IMR-90 (cell line): ENCODE measurements around the gene ATP4B. TPM values are rescaled to one million over a fixed set of nuclear protein-coding genes. Genes with fewer than 3 reads are reported as not detected.

Experiments used
- ATAC-seq: fragments of 200-7000 bp; cut with Tn5 transposase; 2 replicates; pipeline ENCODE4 v1.9.1; 2020; ENCODE audit warnings: low read depth, mild to moderate bottlenecking, moderate library complexity
- BruUV-seq: library from RNA; stranded (reverse); fragments of 400-500 nt; replicated peaks from 2 replicates; lab custom pipeline; 2021; lab: Mats Ljungman, UMichigan
- CTCF ChIA-PET: fragments of 300-600 bp; formaldehyde crosslinking; extraction: SDS; loops from one replicate; lab custom pipeline; 2021; ENCODE audit warnings: antibody characterized with exemption; lab: Yijun Ruan, JAX
- POLR2A ChIA-PET: fragments of 300-600 bp; sonication (Branson Sonifier 250); formaldehyde crosslinking; loops from one replicate; lab custom pipeline; 2022; ENCODE audit warnings: antibody characterized with exemption; ENCODE audit not compliant: unreplicated experiment; lab: Charles Lee
- DNase-seq: peaks from one replicate; pipeline ENCODE4 v3.0.0; 2013
- H2AFZ ChIP-seq: replicated peaks from 2 replicates; pipeline ENCODE3; 2013; ENCODE audit warnings: low read length, mild to moderate bottlenecking; ENCODE audit not compliant: poor library complexity
- H2AK5ac ChIP-seq: 2 replicates; pipeline ENCODE4 v1.6.1; 2013; ENCODE audit warnings: low read depth, low read length, inconsistent platforms
- H2AK9ac ChIP-seq: replicated peaks from 2 replicates; pipeline ENCODE3; 2013; ENCODE audit warnings: mild to moderate bottlenecking, low read depth, low read length, moderate library complexity; ENCODE audit not compliant: poor library complexity
- H2BK120ac ChIP-seq: 2 replicates; pipeline ENCODE4 v1.6.1; 2013; ENCODE audit warnings: low read depth, low read length, inconsistent platforms
- H2BK15ac ChIP-seq: 3 replicates; pipeline ENCODE4 v1.6.1; 2013; ENCODE audit warnings: low read depth, low read length, inconsistent platforms
- H2BK20ac ChIP-seq: 2 replicates; pipeline ENCODE4 v1.6.1; 2013; ENCODE audit warnings: low read depth, mild to moderate bottlenecking, inconsistent platforms, low read length, moderate library complexity
- H2BK5ac ChIP-seq: 2 replicates; pipeline ENCODE4 v1.6.1; 2013; ENCODE audit warnings: mild to moderate bottlenecking, low read depth, low read length, inconsistent platforms; ENCODE audit not compliant: poor library complexity, severe bottlenecking
- H3K14ac ChIP-seq: replicated peaks from 2 replicates; pipeline ENCODE4 v1.6.1; 2013; ENCODE audit warnings: low read depth, low read length, inconsistent platforms
- H3K18ac ChIP-seq: 2 replicates; pipeline ENCODE4 v1.6.1; 2013; ENCODE audit warnings: low read depth, low read length, control low read depth
- H3K23ac ChIP-seq: 2 replicates; pipeline ENCODE4 v1.6.1; 2013; ENCODE audit warnings: low read depth, low read length, inconsistent platforms
- H3K27ac ChIP-seq: 2 replicates; pipeline ENCODE4 v1.5.1; 2013; ENCODE audit warnings: mild to moderate bottlenecking, control low read depth, low read length; ENCODE audit not compliant: insufficient read depth
- H3K27me3 ChIP-seq: 2 replicates; pipeline ENCODE4 v1.6.1; 2013; ENCODE audit warnings: low read length; ENCODE audit not compliant: control insufficient read depth, insufficient read depth
- H3K36me3 ChIP-seq: 2 replicates; pipeline ENCODE4 v1.6.1; 2013; ENCODE audit warnings: low read length, mixed read lengths; ENCODE audit not compliant: control insufficient read depth, insufficient read depth
- H3K4ac ChIP-seq: 2 replicates; pipeline ENCODE4 v1.6.1; 2013; ENCODE audit warnings: low read depth, low read length, inconsistent platforms
- H3K4me1 ChIP-seq: 2 replicates; pipeline ENCODE4 v1.6.1; 2013; ENCODE audit warnings: low read length, mixed read lengths; ENCODE audit not compliant: control insufficient read depth, insufficient read depth
- H3K4me2 ChIP-seq: 2 replicates; pipeline ENCODE4 v1.6.1; 2013; ENCODE audit warnings: low read depth, mild to moderate bottlenecking, control low read depth, low read length, moderate library complexity
- H3K4me3 ChIP-seq: 2 replicates; pipeline ENCODE4 v1.5.1; 2013; ENCODE audit warnings: low read depth, mild to moderate bottlenecking, control low read depth, low read length, moderate library complexity; ENCODE audit not compliant: insufficient read depth
- H3K56ac ChIP-seq: 2 replicates; pipeline ENCODE4 v1.6.1; 2013; ENCODE audit warnings: low read length, inconsistent platforms; ENCODE audit not compliant: insufficient read depth; ENCODE audit errors: extremely low read depth
- H3K79me1 ChIP-seq, 2 experiments: 2 replicates each; pipeline ENCODE4 v1.6.1; 2013; ENCODE audit warnings: low read length in 2 of 2, inconsistent platforms in 1 of 2, low read depth in 1 of 2
- H3K9ac ChIP-seq: 2 replicates; pipeline ENCODE4 v1.6.1; 2013; ENCODE audit warnings: low read depth, low read length, control low read depth
- H3K9me1 ChIP-seq: 2 replicates; pipeline ENCODE4 v1.6.1; 2013; ENCODE audit warnings: low read length, inconsistent platforms; ENCODE audit not compliant: insufficient read depth
- H3K9me3 ChIP-seq: 2 replicates; pipeline ENCODE4 v1.6.1; 2013; ENCODE audit warnings: low read length; ENCODE audit not compliant: control insufficient read depth, insufficient read depth
- H4K20me1 ChIP-seq: 2 replicates; pipeline ENCODE4 v1.6.1; 2013; ENCODE audit warnings: low read length, inconsistent platforms; ENCODE audit not compliant: insufficient read depth
- H4K5ac ChIP-seq: 2 replicates; pipeline ENCODE4 v1.6.1; 2013; ENCODE audit warnings: mild to moderate bottlenecking, low read depth, low read length, control low read depth
- H4K8ac ChIP-seq, 2 experiments: 2 replicates each; pipeline ENCODE4 v1.6.1; 2013; ENCODE audit warnings: low read depth in 2 of 2, low read length in 2 of 2, control low read depth in 1 of 2, inconsistent platforms in 1 of 2
- H4K91ac ChIP-seq: 2 replicates; pipeline ENCODE4 v1.6.1; 2013; ENCODE audit warnings: low read depth, low read length, inconsistent platforms; ENCODE audit not compliant: insufficient read depth
- CEBPB ChIP-seq: IDR thresholded peaks from 2 replicates; pipeline ENCODE4 v1.6.1; 2012; ENCODE audit warnings: low read depth, low read length, improper control_type of control experiment
- CHD1 ChIP-seq: IDR thresholded peaks from 2 replicates; pipeline ENCODE4 v1.6.1; 2012; ENCODE audit warnings: low read depth, low read length, improper control_type of control experiment
- CTCF ChIP-seq: conservative IDR thresholded peaks from 2 replicates; pipeline ENCODE4 v1.5.1; 2012; ENCODE audit warnings: mild to moderate bottlenecking, low read depth, low read length, improper control_type of control experiment
- ELK1 ChIP-seq: fragments of 150-350 bp; IDR thresholded peaks from 2 replicates; pipeline ENCODE4 v1.6.1; 2016; ENCODE audit warnings: low read depth, mild to moderate bottlenecking, low read length, moderate library complexity, borderline replicate concordance
- FOS ChIP-seq: fragments of 150-350 bp; IDR thresholded peaks from 2 replicates; pipeline ENCODE4 v1.6.1; 2016; ENCODE audit warnings: low read depth, low read length
- MAZ ChIP-seq: IDR thresholded peaks from 2 replicates; pipeline ENCODE4 v1.6.1; 2012; ENCODE audit warnings: low read depth, mild to moderate bottlenecking, low read length, improper control_type of control experiment, moderate library complexity, borderline replicate concordance
- RAD21 ChIP-seq: IDR thresholded peaks from 2 replicates; pipeline ENCODE4 v1.6.1; 2012; ENCODE audit warnings: low read length, improper control_type of control experiment
- RFX5 ChIP-seq: IDR thresholded peaks from 2 replicates; pipeline ENCODE4 v1.8.0; 2012; ENCODE audit warnings: low read depth, mild to moderate bottlenecking, low read length, moderate library complexity
- SMC3 ChIP-seq: fragments of 150-350 bp; IDR thresholded peaks from 2 replicates; pipeline ENCODE4 v1.6.1; 2016; ENCODE audit warnings: low read depth, mild to moderate bottlenecking, antibody characterized with exemption, low read length, moderate library complexity
- USF2 ChIP-seq: fragments of 150-350 bp; IDR thresholded peaks from 2 replicates; pipeline ENCODE4 v1.6.1; 2017; ENCODE audit warnings: mild to moderate bottlenecking, antibody characterized with exemption, low read length, low read depth
- WGBS, 2 experiments: methylation state at CpG; one replicate each; pipeline versions ENCODE4 v1.1.5 to v1.1.7; 2013; ENCODE audit warnings: missing lambda C conversion rate in 2 of 2; ENCODE audit not compliant: insufficient read length in 1 of 2; ENCODE audit errors: extremely low coverage in 2 of 2; 5-methylcytosine and 5-hydroxymethylcytosine counted together
- dilution Hi-C: fragments of 300-500 bp; cut with HindIII; formaldehyde crosslinking; loops from one replicate; pipeline ENCODE4 v1.14.3; 2018; ENCODE audit warnings: low sequenced_read_pairs; ENCODE audit not compliant: unreplicated experiment
- in situ Hi-C: fragments of 300-500 bp; cut with MboI; formaldehyde crosslinking; loops from 3 replicates; pipeline ENCODE4 v1.14.3; 2019; ENCODE audit warnings: low sequenced_read_pairs, inconsistent platforms, mixed read lengths
- intact Hi-C: fragments of 100-400 bp; cut with micrococcal nuclease; formaldehyde crosslinking; loops from 2 replicates; pipeline ENCODE4 v1.10.0; 2022
- polyA plus RNA-seq, 3 experiments: library from polyadenylated mRNA; depleted of rRNA; stranded (reverse); fragments of >200 nt; gene quantifications; 2 replicates each; pipeline ENCODE4 v1.2.3, GENCODE V29; 2012; ENCODE audit warnings: low replicate concordance in 1 of 3
- total RNA-seq: library from RNA; depleted of rRNA; stranded (reverse); fragments of >200 nt; gene quantifications from 2 replicates; pipeline ENCODE4 v1.2.3, GENCODE V29; 2012

Gene ATP4B
- total and polyA plus RNA-seq, 2 of the 4 experiments (the other 2 are of a cell fraction), result not detected

GRCh38 chr13:113632706-113633484, 25.1 kb downstream of the ATP4B start (continued):
- TF ChIP-seq RAD21, result no peak

- Histone ChIP-seq H3K4ac (no peak overlapping the region), H3K4me1 (peaks cover 4% of the 10 kb centered on the region), H3K56ac (no peak overlapping the region), H3K9me3 (no peaks in the 10 kb centered on the region), H3K79me1 (peaks cover 27 to 82% of the 10 kb centered on the region in 2 experiments), H3K27me3 (no peaks in the 10 kb centered on the region), H4K8ac (no peak overlapping the region), H4K5ac (no peak overlapping the region), H2BK5ac (no peak overlapping the region), H3K18ac (no peak overlapping the region), H3K23ac (no peak overlapping the region), H3K14ac (no peak overlapping the region), H3K27ac (no peak overlapping the region), H4K20me1 (peaks cover 28% of the 10 kb centered on the region), H2BK120ac (no peak overlapping the region), H2AFZ (no peak overlapping the region), H3K4me3 (no peak overlapping the region), H4K91ac (no peak overlapping the region), H2BK20ac (no peak overlapping the region), H3K4me2 (no peak overlapping the region), H2AK5ac (no peak overlapping the region), H2BK15ac (no peak overlapping the region), H3K9ac (no peak overlapping the region), H3K9me1 (peaks cover 15% of the 10 kb centered on the region), H3K36me3 (peaks cover 59% of the 10 kb centered on the region), H2AK9ac (no peak overlapping the region)
- ChIA-PET POLR2A (no interaction called here), CTCF (interaction anchor here (0.7 kb wide), 1 partner anchor 15 kb away, joined by 3 read pairs; no protein-coding TSS in a partner anchor)
- dilution Hi-C loops (no loop called here), in situ Hi-C loops (no loop called here), intact Hi-C loops (no loop called here)
- no peak for ATAC-seq
- 94% methylated on average over 15 of the region's 42 CpGs; no CpG with 5 or more reads in 1 of the 2 experiments for WGBS, 2 experiments
- BruUV-seq, result no TSS peak
- no peak for DNase-seq
- TF ChIP-seq ELK1 (no peak), RAD21 (no peak), RFX5 (no peak), FOS (no peak), SMC3 (no peak), CHD1 (no peak), USF2 (no peak), CTCF (no peak), CEBPB (no peak), MAZ (no peak)
These were observed 26.5 kb downstream of the ATP4B start for GRCh38 chr13:113631341-113632095.
